A673 (cell line): Measurements from ENCODE around the gene KRT4. TPM values are rescaled to one million over a fixed set of nuclear protein-coding genes. Genes with fewer than 3 reads are reported as not detected.

ENCODE experiments used
- BruUV-seq: library from RNA; stranded (reverse); fragments of 400-500 nt; replicated peaks from 2 replicates; lab custom pipeline; 2021; lab: Mats Ljungman, UMichigan
- CTCF ChIA-PET: fragments of 300-600 bp; sonication (Branson Sonifier 250); formaldehyde crosslinking; loops from one replicate; lab custom pipeline; 2022; ENCODE audit warnings: antibody characterized with exemption; lab: Charles Lee
- POLR2A ChIA-PET: fragments of 300-600 bp; sonication (Branson Sonifier 250); formaldehyde crosslinking; loops from one replicate; lab custom pipeline; 2022; ENCODE audit warnings: antibody characterized with exemption; ENCODE audit not compliant: low non-redundant PET; lab: Charles Lee
- DNase-seq: peaks from one replicate; pipeline ENCODE4 v3.0.0-alpha.2; 2015; ENCODE audit warnings: low spot score
- H3K27ac ChIP-seq: fragments of 200-600 bp; sonication (generic); 2 replicates; pipeline ENCODE4 v1.5.1; 2016; ENCODE audit warnings: mixed run types, low read depth, mild to moderate bottlenecking, mixed read lengths, antibody characterized with exemption, low read length; ENCODE audit not compliant: poor library complexity, severe bottlenecking
- H3K27me3 ChIP-seq: fragments of 200-600 bp; sonication (generic); replicated peaks from 2 replicates; pipeline ENCODE4 v1.6.1; 2017; ENCODE audit warnings: mixed run types, low read depth, mild to moderate bottlenecking, mixed read lengths, antibody characterized with exemption, low read length; ENCODE audit not compliant: insufficient read depth, poor library complexity
- H3K36me3 ChIP-seq: fragments of 200-600 bp; sonication (generic); 2 replicates; pipeline ENCODE4 v1.6.1; 2016; ENCODE audit warnings: mixed run types, mild to moderate bottlenecking, mixed read lengths, antibody characterized with exemption, low read length; ENCODE audit not compliant: insufficient read depth, poor library complexity, severe bottlenecking
- H3K4me1 ChIP-seq: fragments of 200-600 bp; sonication (generic); 2 replicates; pipeline ENCODE4 v1.6.1; 2017; ENCODE audit warnings: mixed run types, mild to moderate bottlenecking, mixed read lengths, antibody characterized with exemption, low read length; ENCODE audit not compliant: insufficient read depth, poor library complexity, severe bottlenecking
- H3K4me3 ChIP-seq: fragments of 200-600 bp; sonication (generic); 2 replicates; pipeline ENCODE4 v1.5.1; 2016; ENCODE audit warnings: low read depth, mixed run types, mild to moderate bottlenecking, mixed read lengths, low read length; ENCODE audit not compliant: poor library complexity, severe bottlenecking
- H3K9me3 ChIP-seq: fragments of 200-600 bp; sonication (generic); 2 replicates; pipeline ENCODE4 v1.6.1; 2016; ENCODE audit warnings: mixed run types, low read depth, mild to moderate bottlenecking, mixed read lengths, antibody characterized with exemption, low read length; ENCODE audit not compliant: poor library complexity, severe bottlenecking
- CTCF ChIP-seq: fragments of 300-800, 200-600 bp; sonication (generic); conservative IDR thresholded peaks from 2 replicates; pipeline ENCODE4 v1.5.1; 2017; ENCODE audit warnings: low read depth, mild to moderate bottlenecking, antibody characterized with exemption, low read length, moderate library complexity, mixed read lengths
- EZH2 ChIP-seq: fragments of 200-600 bp; sonication (generic); IDR thresholded peaks from 2 replicates; pipeline ENCODE4 v1.6.1; 2017; ENCODE audit warnings: borderline replicate concordance, low read depth, mild to moderate bottlenecking, mixed read lengths, antibody characterized with exemption, low read length; ENCODE audit not compliant: poor library complexity, severe bottlenecking
- intact Hi-C: fragments of 100-400 bp; cut with micrococcal nuclease; formaldehyde crosslinking; loops from one replicate; pipeline ENCODE4 v1.10.0; 2022; ENCODE audit not compliant: unreplicated experiment
- total RNA-seq: library from RNA; stranded (reverse); gene quantifications from 2 replicates; pipeline ENCODE4 v1.2.3, GENCODE V29; 2021

The KRT4 gene
- total RNA-seq, 1 experiment from 2014 or later: not detected

DNA sequence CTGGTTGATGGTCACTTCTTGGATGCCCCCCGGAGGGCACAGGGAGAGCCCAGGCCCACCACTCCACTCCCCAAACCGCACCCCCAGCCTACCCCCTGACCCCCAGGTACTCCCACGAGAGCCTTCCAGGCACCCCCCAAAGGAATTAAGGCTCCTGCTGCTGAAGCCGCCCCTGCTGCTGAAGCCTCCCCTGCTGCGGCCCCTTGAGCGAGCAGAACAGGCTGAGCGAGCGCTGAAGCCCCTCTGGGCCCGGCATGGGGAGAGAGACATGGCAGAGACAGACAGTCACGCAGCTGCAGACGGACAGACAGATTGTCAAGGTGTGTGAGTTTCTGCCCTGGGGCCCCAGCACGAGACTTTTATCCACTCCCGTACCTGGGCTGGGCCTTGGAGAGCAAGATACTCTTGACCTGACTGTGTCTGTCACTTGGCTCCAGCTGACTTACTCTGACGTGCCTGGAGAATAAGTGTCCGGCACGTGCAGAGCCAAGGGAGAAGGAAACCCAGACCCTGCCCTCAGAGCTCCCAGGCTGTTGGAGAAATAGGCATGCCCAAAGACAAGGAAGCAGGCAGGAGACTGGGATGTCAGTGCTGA is 34.8 kb upstream of the KRT4 start, which contains the start of gene KRT78:
TSS of gene KRT78 (minus strand) at position 334 of the 595 bp plus-strand sequence. CDS start at position 270, 64 bp downstream.
- BruUV-seq: no TSS peak
- no peak within 1 kb of the TSS for H3K27ac ChIP-seq
- TF ChIP-seq EZH2 (no peak), CTCF (no peak)
- no peaks in the 10 kb centered on the region for H3K36me3 ChIP-seq
- no peak within 1 kb of the TSS for H3K4me3 ChIP-seq
- intact Hi-C loops: no loop called here
- no peak for DNase-seq
- H3K4me1 ChIP-seq: no peaks in the 10 kb centered on the region
- ChIA-PET CTCF (no interaction called here), POLR2A (no interaction called here)
- H3K9me3 ChIP-seq: no peaks in the 10 kb centered on the region
- H3K27me3 ChIP-seq: no peaks in the 10 kb centered on the region

- CTCF ChIA-PET: no interaction called here
- BruUV-seq: no TSS peak
- intact Hi-C loops: no loop called here
- H3K27me3 ChIP-seq: no peaks in the 10 kb centered on the region
- H3K4me1 ChIP-seq: no peaks in the 10 kb centered on the region
- no peak overlapping the region for H3K4me3 ChIP-seq
- no peak overlapping the region for H3K27ac ChIP-seq
- POLR2A ChIA-PET: no interaction called here
- DNase-seq: peak; percentile 25
- TF ChIP-seq EZH2 (no peak), CTCF (no peak)
- H3K9me3 ChIP-seq: no peaks in the 10 kb centered on the region
- no peaks in the 10 kb centered on the region for H3K36me3 ChIP-seq
These were observed 33.6 kb upstream of the KRT4 start for GRCh38 chr12:52847335-52848102.

DNA sequence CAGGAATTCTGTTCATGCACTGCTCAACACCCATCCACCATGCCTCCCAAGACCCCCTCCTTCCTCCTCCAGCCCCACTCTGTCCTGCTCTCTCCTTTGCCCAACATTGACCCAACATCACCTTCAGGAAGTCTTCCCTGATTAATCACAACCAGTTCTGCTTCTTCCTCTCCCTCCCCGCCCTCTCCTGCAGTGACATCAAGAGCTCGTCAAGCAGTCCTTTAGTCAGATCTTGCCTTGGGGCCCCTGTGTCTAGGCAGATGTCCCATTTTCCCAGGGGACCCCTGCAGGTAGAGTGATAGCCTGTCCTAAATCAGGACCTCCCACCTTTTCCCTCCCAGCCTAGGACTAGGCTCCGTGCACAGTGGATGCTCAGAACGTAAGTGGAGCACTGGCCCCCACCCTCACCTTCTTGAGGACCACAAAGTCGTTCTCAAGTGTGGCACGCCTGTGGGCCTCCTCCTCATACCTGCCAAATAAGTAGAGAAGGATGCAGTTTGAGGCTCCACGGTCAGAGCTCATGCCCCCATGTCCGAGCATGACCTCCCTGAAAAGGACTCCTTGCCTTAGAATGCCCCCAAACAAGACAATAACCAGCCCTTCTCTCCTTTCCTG is 32.5 kb upstream of the KRT4 start:
- TF ChIP-seq EZH2: no peak
- Histone ChIP-seq H3K9me3 (no peaks in the 10 kb centered on the region), H3K4me3 (no peak overlapping the region), H3K36me3 (no peaks in the 10 kb centered on the region), H3K27me3 (no peaks in the 10 kb centered on the region), H3K4me1 (no peaks in the 10 kb centered on the region), H3K27ac (no peak overlapping the region)
- no peak for DNase-seq
- CTCF ChIA-PET: no interaction called here
- intact Hi-C loops: no loop called here
- POLR2A ChIA-PET: no interaction called here
- no TSS peak for BruUV-seq
